Tibial nerve (tissue), 4 donors: ENCODE data around the gene SLC22A12. TPM values are rescaled to one million over a fixed set of nuclear protein-coding genes. Genes with fewer than 3 reads are reported as not detected.

Experiments
- DNase-seq, 2 donors: peaks; one replicate each; pipeline ENCODE4 v3.0.0-alpha.2; 2019; ENCODE audit warnings: low spot score in 2 of 2
- H3K27ac ChIP-seq, 4 donors: fragments of 200-600 bp; sonication (generic) in 3 of 4; one replicate each; pipeline ENCODE4 v1.5.1; 2017 to 2019; ENCODE audit warnings: mild to moderate bottlenecking in 1 of 4
- H3K27me3 ChIP-seq, 2 donors: fragments of 200-600 bp; sonication (generic) in 1 of 2; one replicate each; pipeline versions ENCODE4 v1.5.1 to v1.6.0; 2017 to 2019
- H3K36me3 ChIP-seq, 3 donors: fragments of 200-600 bp; sonication (generic); one replicate each; pipeline ENCODE4 v1.5.1; 2018 to 2019
- H3K4me1 ChIP-seq, 4 donors: fragments of 200-600 bp; sonication (generic) in 3 of 4; one replicate each; pipeline ENCODE4 v1.5.1; 2017 to 2019
- H3K4me3 ChIP-seq, 4 donors: fragments of 200-600 bp; sonication (generic) in 3 of 4; one replicate each; pipeline ENCODE4 v1.5.1; 2017 to 2019; ENCODE audit warnings: mild to moderate bottlenecking in 1 of 4, moderate library complexity in 1 of 4
- H3K9me3 ChIP-seq, 4 donors: fragments of 200-600 bp; sonication (generic) in 3 of 4; one replicate each; pipeline ENCODE4 v1.5.1; 2017 to 2019
- CTCF ChIP-seq, 5 experiments: fragments of 200-600 bp in 3 of 5; fragments of 450-650 bp in 2 of 5; sonication (generic) in 3 of 5; IDR thresholded peaks; one replicate each; pipeline ENCODE4 v1.5.1; 2016 to 2019; ENCODE audit warnings: antibody characterized with exemption in 5 of 5, mild to moderate bottlenecking in 3 of 5, moderate library complexity in 2 of 5
- EP300 ChIP-seq, 2 donors: sonication (generic); formaldehyde crosslinking; IDR thresholded peaks; one replicate each; pipeline ENCODE4 v1.6.1; 2017; ENCODE audit warnings: antibody characterized with exemption in 2 of 2, mild to moderate bottlenecking in 1 of 2
- POLR2A ChIP-seq, 2 donors: fragments of 450-650 bp; IDR thresholded peaks; one replicate each; pipeline ENCODE4 v1.6.1; 2017; ENCODE audit warnings: antibody characterized with exemption in 2 of 2, mild to moderate bottlenecking in 2 of 2, moderate library complexity in 2 of 2
- WGBS, 2 donors: methylation state at CpG; one replicate each; pipeline ENCODE4 v1.1.5; 2018; 5-methylcytosine and 5-hydroxymethylcytosine counted together
- total RNA-seq, 4 donors: library from RNA; depleted of rRNA; stranded (reverse); fragments of >200 nt; gene quantifications; one replicate each; pipeline ENCODE4 v1.1.0, GENCODE V29; 2016

The SLC22A12 gene
- total RNA-seq, 4 donors from 2014 or later, result 0.30 TPM; not detected in 3

- 71 to 81% methylated on average over 4 of the region's 4 CpGs for WGBS, 2 donors
- no peak for TF ChIP-seq POLR2A (IDR thresholded peaks at IDR 0.05)
- no peak for TF ChIP-seq CTCF (IDR thresholded peaks at IDR 0.05)
- TF ChIP-seq EP300 (IDR thresholded peaks at IDR 0.05), result no peak
Measured at GRCh38 chr11:64639885-64640284, 48.9 kb downstream of the SLC22A12 start.

GRCh38 chr11:64641596-64642417, 50.8 kb downstream of the SLC22A12 start:
- 51% methylated on average over 11 of the region's 11 CpGs for WGBS, 2 donors
- DNase-seq, result no peak
- no peak overlapping the region for H3K27ac ChIP-seq
- H3K4me1 ChIP-seq, result peaks cover 0 to 25% (median 3%) of the 10 kb centered on the region in 4 donors
- H3K27me3 ChIP-seq, result peaks cover 0 to 78% of the 10 kb centered on the region in 2 donors
- peak overlapping the region in 1 of 4 donors; percentile 36 for H3K4me3 ChIP-seq
- no peak for TF ChIP-seq CTCF (IDR thresholded peaks at IDR 0.05)
- H3K9me3 ChIP-seq, result no peaks in the 10 kb centered on the region
- no peaks in the 10 kb centered on the region for H3K36me3 ChIP-seq

More at GRCh38 chr11:64639885-64640284, 48.9 kb downstream of the SLC22A12 start:
- Histone ChIP-seq H3K9me3 (no peaks in the 10 kb centered on the region), H3K4me1 (peaks cover 0 to 25% (median 3%) of the 10 kb centered on the region in 4 donors), H3K4me3 (no peak overlapping the region), H3K27ac (no peak overlapping the region), H3K27me3 (peaks cover 0 to 85% of the 10 kb centered on the region in 2 donors), H3K36me3 (no peaks in the 10 kb centered on the region)
- DNase-seq, result no peak

- 2 to 6% methylated on average over 21 to 29 of the region's 30 CpGs for WGBS, 2 donors
- no peak overlapping the region for H3K27ac ChIP-seq
- peak overlapping the region in 1 of 4 donors; percentile 36 for H3K4me3 ChIP-seq
Measured at GRCh38 chr11:64642418-64642735, 51.4 kb downstream of the SLC22A12 start.

GRCh38 chr11:64642871-64643255, 51.8 kb downstream of the SLC22A12 start:
- H3K4me1 ChIP-seq, result peaks cover 0 to 23% (median 3%) of the 10 kb centered on the region in 4 donors
- no peaks in the 10 kb centered on the region for H3K36me3 ChIP-seq
- H3K27ac ChIP-seq, result no peak overlapping the region
- peaks cover 0 to 68% of the 10 kb centered on the region in 2 donors for H3K27me3 ChIP-seq
- H3K9me3 ChIP-seq, result no peaks in the 10 kb centered on the region
- peak overlapping the region in 3 of 4 donors; percentile 11 to 36 (median 11) for H3K4me3 ChIP-seq
- no peak for DNase-seq
- WGBS, 2 donors, result 1 to 8% methylated on average over 10 to 36 of the region's 36 CpGs
- TF ChIP-seq CTCF (IDR thresholded peaks at IDR 0.05), result no peak

More at GRCh38 chr11:64642418-64642735, 51.4 kb downstream of the SLC22A12 start:
- Histone ChIP-seq H3K9me3 (no peaks in the 10 kb centered on the region), H3K27me3 (peaks cover 0 to 73% of the 10 kb centered on the region in 2 donors), H3K4me1 (peaks cover 0 to 25% (median 3%) of the 10 kb centered on the region in 4 donors), H3K36me3 (no peaks in the 10 kb centered on the region)
- no peak for DNase-seq
- TF ChIP-seq POLR2A (IDR thresholded peaks at IDR 0.05) (no peak), EP300 (IDR thresholded peaks at IDR 0.05) (no peak), CTCF (IDR thresholded peaks at IDR 0.05) (no peak)

GRCh38 chr11:64643256-64643881, 52.3 kb downstream of the SLC22A12 start:
- TF ChIP-seq POLR2A (IDR thresholded peaks at IDR 0.05) (no peak), EP300 (IDR thresholded peaks at IDR 0.05) (no peak), CTCF (IDR thresholded peaks at IDR 0.05) (no peak)
- no peaks in the 10 kb centered on the region for H3K9me3 ChIP-seq
- H3K27ac ChIP-seq, result no peak overlapping the region
- peaks cover 0 to 63% of the 10 kb centered on the region in 2 donors for H3K27me3 ChIP-seq
- no peak for DNase-seq
- H3K4me1 ChIP-seq, result peaks cover 0 to 18% (median 3%) of the 10 kb centered on the region in 4 donors
- WGBS, 2 donors, result 2% methylated on average over 46 to 50 of the region's 53 CpGs
- H3K36me3 ChIP-seq, result no peaks in the 10 kb centered on the region
- H3K4me3 ChIP-seq, result peak overlapping the region in 2 of 4 donors; percentile 11 to 36
